HG03159 (cell line): ENCODE measurements around the gene SLCO1A2.

ENCODE experiments used
- ATAC-seq: cut with Tn5 transposase; IDR thresholded peaks from one replicate; pipeline ENCODE4 v1.9.1; 2021; ENCODE audit warnings: mild to moderate bottlenecking, moderate library complexity; ENCODE audit not compliant: unreplicated experiment

Gene SLCO1A2

DNA sequence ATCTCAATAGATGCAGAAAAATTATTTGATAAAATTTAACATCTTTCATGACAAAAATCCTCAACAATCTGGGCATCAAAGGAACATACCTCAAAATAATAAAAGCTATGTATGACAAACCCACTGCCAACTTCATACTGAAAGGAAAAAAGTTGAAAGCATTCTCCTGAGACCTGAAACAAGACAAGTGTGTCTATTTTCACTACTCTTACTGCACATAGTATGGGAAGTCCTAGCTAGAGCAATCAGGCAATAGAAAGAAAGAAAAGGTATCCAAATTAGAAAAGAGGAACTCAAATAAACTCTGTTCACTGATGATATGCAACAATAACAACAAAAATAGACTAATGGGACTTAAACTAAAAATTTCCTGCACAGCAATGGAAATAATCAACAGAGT, 113.6 kb downstream of the SLCO1A2 start:
- ATAC-seq = no peak

DNA sequence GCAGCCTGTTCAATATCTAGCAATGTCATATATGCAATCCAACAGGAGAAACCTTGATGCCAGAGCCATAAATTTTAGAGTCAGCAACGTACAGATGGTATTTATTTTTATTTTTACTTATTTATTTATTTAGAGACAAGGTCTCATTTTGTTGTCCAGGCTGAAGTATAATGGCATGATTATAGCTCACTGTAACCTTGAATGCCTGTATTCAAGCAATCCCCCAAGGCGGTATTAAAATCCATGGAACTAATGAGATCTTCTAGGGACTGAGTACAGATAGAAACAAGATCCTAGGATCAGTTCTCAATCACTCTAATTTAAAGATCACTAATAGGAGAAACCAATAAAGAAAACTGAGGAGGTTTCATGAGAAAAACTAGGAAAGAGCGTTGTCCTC, 114.5 kb downstream of the SLCO1A2 start:
- no peak for ATAC-seq

DNA sequence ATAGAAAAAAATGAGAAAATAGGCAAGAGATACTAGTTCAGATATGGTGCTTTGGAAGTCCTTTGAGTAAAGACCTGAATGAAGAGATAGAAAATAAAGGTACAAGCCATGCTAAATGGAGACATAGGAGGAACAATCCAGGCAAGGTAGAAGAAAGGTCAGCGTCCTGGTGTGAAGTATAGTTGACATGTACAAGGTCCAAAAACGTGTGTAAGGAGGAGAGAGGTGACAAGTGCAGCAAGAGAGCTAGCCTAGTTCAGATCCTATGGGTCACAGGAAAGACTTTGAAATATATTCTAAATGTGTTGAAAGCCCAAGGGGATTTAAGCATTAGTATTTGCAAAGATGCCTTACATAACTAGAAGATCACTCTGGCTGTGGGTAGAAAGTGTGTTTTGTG, 115.5 kb downstream of the SLCO1A2 start:
- no peak for ATAC-seq
